Fibroblast of pulmonary artery (primary cell): Measurements from ENCODE around the gene FAM20B.
"Not testable (repeated sequence)": the region's sequence is repeated elsewhere in the genome, so short reads cannot be mapped to it uniquely, and the experiment has no call there.

Source experiments
- DNase-seq: peaks from one replicate; pipeline ENCODE4 v3.0.0-alpha.2; 2010; ENCODE audit warnings: low read depth
- H3K4me3 ChIP-seq: replicated peaks from 2 replicates; pipeline ENCODE4 v1.5.1; 2011; ENCODE audit warnings: low read depth, mild to moderate bottlenecking, control low read depth, low read length, moderate library complexity
- TF ChIP-seq, protein P1 (sequence below): IDR thresholded peaks from 2 replicates; pipeline ENCODE4 v1.5.1; 2011; ENCODE audit warnings: mild to moderate bottlenecking, control low read depth, low read length, inconsistent platforms; ENCODE audit errors: missing control alignments

Gene FAM20B

DNA sequence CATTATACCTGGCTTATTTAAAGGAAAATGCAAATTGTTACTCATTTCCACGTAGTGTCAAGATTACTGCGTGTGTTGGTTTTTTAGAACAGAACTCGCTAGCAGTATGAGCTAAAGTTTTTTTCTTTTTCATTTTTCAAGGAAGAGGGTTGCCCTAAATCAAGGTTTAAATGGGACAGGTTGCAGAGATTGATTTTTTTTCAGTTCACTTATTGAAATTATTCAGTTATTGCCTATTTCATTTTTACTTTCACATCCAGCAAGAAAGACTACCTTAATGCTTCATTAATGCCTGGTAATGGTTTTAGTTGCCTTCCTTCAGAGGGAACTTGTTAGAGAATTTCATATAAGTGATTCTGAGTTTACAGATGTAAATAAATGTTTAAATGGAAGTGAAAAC, 5.6 kb downstream of the FAM20B start:
- TF ChIP-seq, protein P1, sequence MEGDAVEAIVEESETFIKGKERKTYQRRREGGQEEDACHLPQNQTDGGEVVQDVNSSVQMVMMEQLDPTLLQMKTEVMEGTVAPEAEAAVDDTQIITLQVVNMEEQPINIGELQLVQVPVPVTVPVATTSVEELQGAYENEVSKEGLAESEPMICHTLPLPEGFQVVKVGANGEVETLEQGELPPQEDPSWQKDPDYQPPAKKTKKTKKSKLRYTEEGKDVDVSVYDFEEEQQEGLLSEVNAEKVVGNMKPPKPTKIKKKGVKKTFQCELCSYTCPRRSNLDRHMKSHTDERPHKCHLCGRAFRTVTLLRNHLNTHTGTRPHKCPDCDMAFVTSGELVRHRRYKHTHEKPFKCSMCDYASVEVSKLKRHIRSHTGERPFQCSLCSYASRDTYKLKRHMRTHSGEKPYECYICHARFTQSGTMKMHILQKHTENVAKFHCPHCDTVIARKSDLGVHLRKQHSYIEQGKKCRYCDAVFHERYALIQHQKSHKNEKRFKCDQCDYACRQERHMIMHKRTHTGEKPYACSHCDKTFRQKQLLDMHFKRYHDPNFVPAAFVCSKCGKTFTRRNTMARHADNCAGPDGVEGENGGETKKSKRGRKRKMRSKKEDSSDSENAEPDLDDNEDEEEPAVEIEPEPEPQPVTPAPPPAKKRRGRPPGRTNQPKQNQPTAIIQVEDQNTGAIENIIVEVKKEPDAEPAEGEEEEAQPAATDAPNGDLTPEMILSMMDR = no peak
- DNase-seq = no peak
- no peak overlapping the region for H3K4me3 ChIP-seq

DNA sequence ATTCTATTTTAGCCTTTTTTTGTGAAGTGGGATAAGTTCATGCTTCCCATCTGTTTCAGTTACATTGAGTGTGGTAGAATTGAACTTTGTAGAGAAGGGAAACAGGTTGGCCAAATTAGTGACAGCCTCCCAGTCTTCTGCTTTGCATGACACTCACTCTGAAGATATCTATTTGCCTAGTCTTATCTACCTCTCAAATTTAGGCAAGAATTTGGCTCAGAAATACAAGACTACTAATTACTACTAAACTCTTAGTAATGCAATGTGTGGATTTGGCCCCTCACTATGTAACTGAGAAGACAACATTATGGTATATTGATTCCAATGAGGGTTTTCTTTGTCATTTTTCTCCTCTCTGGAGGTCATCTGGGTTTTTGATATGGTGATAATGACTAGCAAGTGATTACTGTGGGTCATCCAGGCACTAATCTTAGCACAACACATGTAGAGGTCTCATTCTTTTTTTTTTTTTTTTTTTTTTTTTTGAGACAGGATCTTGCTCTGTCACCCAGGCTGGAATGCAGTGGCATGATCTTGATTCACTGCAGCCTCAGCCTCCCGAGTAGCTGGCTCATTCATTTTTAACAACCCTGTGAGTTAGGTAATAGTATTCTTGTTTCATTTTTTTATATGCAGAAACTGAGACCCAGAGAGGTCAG, 6.3 kb downstream of the FAM20B start:
- DNase-seq = peak; percentile 22
- TF ChIP-seq, protein P1 = no peak
- no peak overlapping the region for H3K4me3 ChIP-seq

DNA sequence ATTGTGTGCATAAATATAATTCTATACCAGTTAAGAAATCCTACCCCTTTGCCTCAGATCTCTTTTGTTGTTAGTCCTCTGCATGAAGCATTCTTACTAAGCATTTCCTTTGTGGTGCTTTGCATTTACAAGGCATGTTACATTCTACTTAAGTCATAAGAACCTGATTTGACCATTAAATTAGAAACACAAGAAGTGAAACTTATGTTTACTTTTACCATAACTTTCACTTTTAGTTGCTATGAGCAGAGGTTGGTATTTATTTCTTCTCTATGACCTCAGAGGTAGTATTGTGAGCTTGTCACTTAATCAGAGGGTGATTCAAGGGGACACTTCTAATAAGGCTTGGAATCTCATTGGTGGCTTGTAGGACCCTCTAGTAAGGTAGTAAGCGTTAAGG, 9.0 kb downstream of the FAM20B start:
- DNase-seq = peak; percentile 51
- TF ChIP-seq, protein P1 = no peak
- H3K4me3 ChIP-seq = no peak overlapping the region

DNA sequence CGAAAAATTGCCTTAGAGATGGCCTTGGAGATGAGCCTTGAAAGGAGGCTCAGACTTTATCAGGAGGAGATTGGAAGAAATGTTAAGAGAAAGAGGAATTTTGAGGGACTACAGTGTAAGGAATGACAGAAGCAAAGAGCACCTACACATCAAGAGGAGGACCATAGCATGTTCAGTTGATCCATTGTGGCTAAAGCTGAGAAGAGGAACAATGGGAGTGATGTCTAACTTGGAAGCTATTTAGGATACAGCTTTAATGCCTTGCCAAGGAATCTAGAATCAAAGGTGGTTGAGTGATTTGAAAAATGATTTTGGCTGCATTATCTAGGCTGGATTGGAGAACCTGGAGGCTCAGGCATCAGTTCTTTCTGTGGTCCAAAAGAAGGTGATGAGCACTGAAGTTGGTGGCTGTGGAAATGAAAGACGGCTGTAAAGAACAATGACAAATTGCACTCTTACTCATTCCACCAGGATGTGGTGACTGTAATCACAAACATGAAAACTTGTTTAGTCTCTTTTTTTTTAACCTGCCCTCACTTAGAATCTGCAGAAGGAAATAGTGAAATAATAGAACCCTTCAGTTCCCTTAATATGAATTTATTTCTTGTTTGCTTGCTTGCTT, 11.3 kb downstream of the FAM20B start:
- TF ChIP-seq, protein P1 = no peak
- DNase-seq = no peak
- no peak overlapping the region for H3K4me3 ChIP-seq

DNA sequence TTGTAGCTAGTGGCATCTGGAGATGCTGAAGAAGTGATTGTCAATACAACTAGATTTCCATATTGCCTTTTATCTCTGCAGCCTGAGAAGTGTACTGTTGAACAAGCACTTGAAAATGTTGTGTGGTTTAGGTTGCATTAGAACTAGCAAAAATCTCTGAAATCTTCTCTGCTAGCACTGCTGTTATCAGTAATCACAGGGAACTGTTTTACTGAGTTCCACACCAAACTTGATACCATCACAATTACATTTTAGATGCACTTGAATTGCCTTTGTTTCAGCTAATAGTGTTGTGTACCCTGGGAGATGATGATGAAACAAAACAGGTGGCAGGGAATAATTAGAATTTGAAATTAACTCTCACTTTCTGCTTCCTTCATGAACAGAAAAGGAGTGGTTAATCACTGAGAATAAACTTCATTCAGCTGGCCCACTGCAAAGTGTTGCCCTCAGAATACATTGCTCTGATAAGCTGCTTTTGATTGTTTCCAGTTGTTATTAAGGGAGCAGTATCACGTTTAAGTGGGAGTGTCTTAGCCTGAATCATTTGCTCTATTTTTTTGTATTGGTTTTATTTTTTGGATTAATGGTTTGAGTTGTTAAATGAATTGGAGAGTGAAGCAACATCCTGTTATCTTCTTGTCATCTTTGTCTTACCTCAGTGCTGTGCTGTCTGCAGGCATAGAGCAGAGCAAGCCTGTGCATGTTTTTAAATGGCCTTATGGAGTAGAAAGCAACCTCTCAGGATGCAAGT, 13.0 kb downstream of the FAM20B start:
- no peak for DNase-seq
- H3K4me3 ChIP-seq = no peak overlapping the region
- TF ChIP-seq, protein P1 = no peak

DNA sequence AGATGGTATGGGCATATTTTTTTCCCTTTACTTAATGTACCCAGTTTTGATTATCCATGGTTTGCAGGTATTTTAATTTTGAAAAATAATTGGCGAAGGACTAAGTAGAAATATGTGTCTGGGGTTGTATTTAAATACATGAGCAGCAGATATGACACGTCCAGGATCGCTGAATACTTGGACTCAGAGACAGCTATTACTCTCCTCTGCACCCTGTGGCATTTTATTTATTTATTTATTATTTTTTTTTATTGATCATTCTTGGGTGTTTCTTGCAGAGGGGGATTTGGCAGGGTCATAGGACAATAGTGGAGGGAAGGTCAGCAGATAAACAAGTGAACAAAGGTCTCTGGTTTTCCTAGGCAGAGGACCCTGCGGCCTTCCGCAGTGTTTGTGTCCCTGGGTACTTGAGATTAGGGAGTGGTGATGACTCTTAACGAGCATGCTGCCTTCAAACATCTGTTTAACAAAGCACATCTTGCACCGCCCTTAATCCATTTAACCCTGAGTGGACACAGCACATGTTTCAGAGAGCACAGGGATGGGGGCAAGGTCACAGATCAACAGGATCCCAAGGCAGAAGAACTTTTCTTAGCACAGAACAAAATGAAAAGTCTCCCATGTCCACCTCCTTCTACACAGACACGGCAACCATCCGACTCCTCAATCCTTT, 13.9 kb downstream of the FAM20B start:
- not testable (repeated sequence) for DNase-seq, H3K4me3 ChIP-seq

DNA sequence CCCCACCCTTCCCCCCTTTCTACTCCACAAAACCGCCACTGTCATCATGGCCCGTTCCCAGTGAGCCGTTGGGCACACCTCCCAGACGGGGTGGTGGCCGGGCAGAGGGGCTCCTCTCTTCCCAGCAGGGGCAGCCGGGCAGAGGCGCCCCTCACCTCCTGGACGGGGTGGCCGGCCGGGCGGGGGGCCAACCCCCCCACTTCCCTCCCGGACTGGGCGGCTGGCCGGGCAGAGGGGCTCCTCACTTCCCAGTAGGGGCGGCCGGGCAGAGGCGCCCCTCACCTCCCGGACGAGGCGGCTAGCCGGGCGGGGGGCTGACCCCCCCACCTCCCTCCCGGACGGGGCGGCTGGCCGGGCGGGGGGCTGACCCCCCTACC, 14.5 kb downstream of the FAM20B start:
- not testable (repeated sequence) for DNase-seq, H3K4me3 ChIP-seq
